A673 (cell line): ENCODE results near the gene SYNE2. TPM values are rescaled to one million over a fixed set of nuclear protein-coding genes. Genes with fewer than 3 reads are reported as not detected.

Experiments used
- BruUV-seq: library from RNA; stranded (reverse); fragments of 400-500 nt; replicated peaks from 2 replicates; lab custom pipeline; 2021; lab: Mats Ljungman, UMichigan
- CTCF ChIA-PET: fragments of 300-600 bp; sonication (Branson Sonifier 250); formaldehyde crosslinking; loops from one replicate; lab custom pipeline; 2022; ENCODE audit warnings: antibody characterized with exemption; lab: Charles Lee
- POLR2A ChIA-PET: fragments of 300-600 bp; sonication (Branson Sonifier 250); formaldehyde crosslinking; loops from one replicate; lab custom pipeline; 2022; ENCODE audit warnings: antibody characterized with exemption; ENCODE audit not compliant: low non-redundant PET; lab: Charles Lee
- DNase-seq: peaks from one replicate; pipeline ENCODE4 v3.0.0-alpha.2; 2015; ENCODE audit warnings: low spot score
- H3K27ac ChIP-seq: fragments of 200-600 bp; sonication (generic); 2 replicates; pipeline ENCODE4 v1.5.1; 2016; ENCODE audit warnings: mixed run types, low read depth, mild to moderate bottlenecking, mixed read lengths, antibody characterized with exemption, low read length; ENCODE audit not compliant: poor library complexity, severe bottlenecking
- H3K27me3 ChIP-seq: fragments of 200-600 bp; sonication (generic); replicated peaks from 2 replicates; pipeline ENCODE4 v1.6.1; 2017; ENCODE audit warnings: mixed run types, low read depth, mild to moderate bottlenecking, mixed read lengths, antibody characterized with exemption, low read length; ENCODE audit not compliant: insufficient read depth, poor library complexity
- H3K36me3 ChIP-seq: fragments of 200-600 bp; sonication (generic); 2 replicates; pipeline ENCODE4 v1.6.1; 2016; ENCODE audit warnings: mixed run types, mild to moderate bottlenecking, mixed read lengths, antibody characterized with exemption, low read length; ENCODE audit not compliant: insufficient read depth, poor library complexity, severe bottlenecking
- H3K4me1 ChIP-seq: fragments of 200-600 bp; sonication (generic); 2 replicates; pipeline ENCODE4 v1.6.1; 2017; ENCODE audit warnings: mixed run types, mild to moderate bottlenecking, mixed read lengths, antibody characterized with exemption, low read length; ENCODE audit not compliant: insufficient read depth, poor library complexity, severe bottlenecking
- H3K4me3 ChIP-seq: fragments of 200-600 bp; sonication (generic); 2 replicates; pipeline ENCODE4 v1.5.1; 2016; ENCODE audit warnings: low read depth, mixed run types, mild to moderate bottlenecking, mixed read lengths, low read length; ENCODE audit not compliant: poor library complexity, severe bottlenecking
- H3K9me3 ChIP-seq: fragments of 200-600 bp; sonication (generic); 2 replicates; pipeline ENCODE4 v1.6.1; 2016; ENCODE audit warnings: mixed run types, low read depth, mild to moderate bottlenecking, mixed read lengths, antibody characterized with exemption, low read length; ENCODE audit not compliant: poor library complexity, severe bottlenecking
- EZH2 ChIP-seq: fragments of 200-600 bp; sonication (generic); IDR thresholded peaks from 2 replicates; pipeline ENCODE4 v1.6.1; 2017; ENCODE audit warnings: borderline replicate concordance, low read depth, mild to moderate bottlenecking, mixed read lengths, antibody characterized with exemption, low read length; ENCODE audit not compliant: poor library complexity, severe bottlenecking
- intact Hi-C: fragments of 100-400 bp; cut with micrococcal nuclease; formaldehyde crosslinking; loops from one replicate; pipeline ENCODE4 v1.10.0; 2022; ENCODE audit not compliant: unreplicated experiment
- total RNA-seq: library from RNA; stranded (reverse); gene quantifications from 2 replicates; pipeline ENCODE4 v1.2.3, GENCODE V29; 2021
- TF ChIP-seq, protein P1 (sequence below): fragments of 300-800, 200-600 bp; sonication (generic); conservative IDR thresholded peaks from 2 replicates; pipeline ENCODE4 v1.5.1; 2017; ENCODE audit warnings: low read depth, mild to moderate bottlenecking, antibody characterized with exemption, low read length, moderate library complexity, mixed read lengths

The SYNE2 gene
- total RNA-seq, 1 experiment from 2014 or later: 68.2 TPM

DNA sequence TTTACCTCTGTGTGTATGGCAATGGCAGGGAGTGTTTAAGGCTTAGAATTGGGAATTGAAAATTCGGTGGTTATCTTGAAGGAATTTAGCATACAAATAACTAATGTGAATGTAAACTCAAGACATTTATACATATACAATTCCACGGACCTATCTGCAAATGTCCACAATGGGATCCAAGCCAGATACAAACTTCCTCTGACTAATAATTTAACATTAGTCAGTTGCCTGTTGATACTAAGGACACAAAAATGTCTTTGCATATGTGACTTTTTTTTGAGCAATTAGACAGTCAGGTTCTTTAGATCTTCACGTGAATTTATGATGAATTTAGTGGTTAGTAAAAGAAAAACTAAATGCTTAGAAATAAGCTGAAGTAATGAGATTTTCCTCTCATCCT is 400.9 kb downstream of the SYNE2 start:
- CTCF ChIA-PET: no interaction called here
- no peak overlapping the region for H3K27ac ChIP-seq
- BruUV-seq: no TSS peak

DNA sequence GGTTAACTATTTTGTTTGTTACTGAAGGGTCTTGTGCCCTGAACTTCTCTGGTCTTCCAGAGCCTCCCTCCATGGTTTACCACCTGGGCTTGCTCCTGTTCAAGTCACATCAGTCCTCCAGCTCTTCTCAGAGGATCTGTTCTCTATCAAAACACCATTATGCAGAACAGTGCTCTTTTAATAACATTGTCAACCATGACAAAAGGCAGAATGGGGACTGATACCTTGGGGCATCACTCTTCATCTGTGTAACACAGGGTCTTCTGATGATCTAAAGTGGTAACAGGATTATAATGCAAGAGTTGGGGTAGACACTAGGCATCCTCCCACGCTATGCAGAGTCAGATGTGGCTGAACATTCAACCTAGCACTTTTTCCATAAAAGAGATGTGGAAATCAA is 403.0 kb downstream of the SYNE2 start:
- TF ChIP-seq, protein P1, sequence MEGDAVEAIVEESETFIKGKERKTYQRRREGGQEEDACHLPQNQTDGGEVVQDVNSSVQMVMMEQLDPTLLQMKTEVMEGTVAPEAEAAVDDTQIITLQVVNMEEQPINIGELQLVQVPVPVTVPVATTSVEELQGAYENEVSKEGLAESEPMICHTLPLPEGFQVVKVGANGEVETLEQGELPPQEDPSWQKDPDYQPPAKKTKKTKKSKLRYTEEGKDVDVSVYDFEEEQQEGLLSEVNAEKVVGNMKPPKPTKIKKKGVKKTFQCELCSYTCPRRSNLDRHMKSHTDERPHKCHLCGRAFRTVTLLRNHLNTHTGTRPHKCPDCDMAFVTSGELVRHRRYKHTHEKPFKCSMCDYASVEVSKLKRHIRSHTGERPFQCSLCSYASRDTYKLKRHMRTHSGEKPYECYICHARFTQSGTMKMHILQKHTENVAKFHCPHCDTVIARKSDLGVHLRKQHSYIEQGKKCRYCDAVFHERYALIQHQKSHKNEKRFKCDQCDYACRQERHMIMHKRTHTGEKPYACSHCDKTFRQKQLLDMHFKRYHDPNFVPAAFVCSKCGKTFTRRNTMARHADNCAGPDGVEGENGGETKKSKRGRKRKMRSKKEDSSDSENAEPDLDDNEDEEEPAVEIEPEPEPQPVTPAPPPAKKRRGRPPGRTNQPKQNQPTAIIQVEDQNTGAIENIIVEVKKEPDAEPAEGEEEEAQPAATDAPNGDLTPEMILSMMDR: no peak
- TF ChIP-seq EZH2: no peak
- CTCF ChIA-PET: no interaction called here
- intact Hi-C loops: no loop called here
- no peak overlapping the region for H3K27ac ChIP-seq
- no peaks in the 10 kb centered on the region for H3K9me3 ChIP-seq
- H3K27me3 ChIP-seq: no peaks in the 10 kb centered on the region
- BruUV-seq: no TSS peak
- H3K4me1 ChIP-seq: no peaks in the 10 kb centered on the region
- POLR2A ChIA-PET: no interaction called here
- H3K36me3 ChIP-seq: no peaks in the 10 kb centered on the region
- no peak for DNase-seq
- H3K4me3 ChIP-seq: no peak overlapping the region

More for the DNA sequence above, 400.9 kb downstream of the SYNE2 start:
- H3K4me1 ChIP-seq: no peaks in the 10 kb centered on the region
- no peaks in the 10 kb centered on the region for H3K36me3 ChIP-seq
- H3K9me3 ChIP-seq: no peaks in the 10 kb centered on the region
- no peak overlapping the region for H3K4me3 ChIP-seq
- TF ChIP-seq, protein P1: no peak
- TF ChIP-seq EZH2: no peak
- POLR2A ChIA-PET: no interaction called here
- intact Hi-C loops: no loop called here
- no peaks in the 10 kb centered on the region for H3K27me3 ChIP-seq
- DNase-seq: no peak

DNA sequence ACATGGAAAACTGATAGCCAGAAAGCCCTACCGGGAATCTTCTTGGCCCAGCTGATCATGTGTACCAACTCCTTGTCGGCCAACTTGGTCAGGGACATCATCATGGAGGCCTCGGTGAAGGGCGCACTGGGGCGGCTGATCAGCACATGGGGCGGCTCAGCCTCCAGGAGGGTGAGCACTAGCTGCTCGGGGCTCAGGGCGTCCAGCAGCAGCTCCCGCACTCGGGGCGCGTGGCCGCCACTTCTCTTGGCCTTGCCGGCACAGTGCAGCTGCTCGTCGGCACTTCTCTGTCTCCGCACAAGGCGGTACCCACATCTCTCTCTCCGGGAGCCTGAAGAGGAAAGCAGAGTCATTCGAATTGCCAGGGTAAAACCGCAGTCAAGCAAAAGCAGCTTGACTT is 407.6 kb downstream of the SYNE2 start:
- no TSS peak for BruUV-seq
- TF ChIP-seq, protein P1: no peak
- no peak for TF ChIP-seq EZH2
- CTCF ChIA-PET: no interaction called here

More for the DNA sequence above, 407.6 kb downstream of the SYNE2 start:
- H3K9me3 ChIP-seq: no peaks in the 10 kb centered on the region
- POLR2A ChIA-PET: no interaction called here
- no peak overlapping the region for H3K27ac ChIP-seq
- no peaks in the 10 kb centered on the region for H3K4me1 ChIP-seq
- H3K36me3 ChIP-seq: no peaks in the 10 kb centered on the region
- no peak overlapping the region for H3K4me3 ChIP-seq
- no peaks in the 10 kb centered on the region for H3K27me3 ChIP-seq
- intact Hi-C loops: no loop called here
- DNase-seq: no peak
